Skeletal muscle tissue (tissue), 4 donors: ENCODE data around the gene ZKSCAN8. TPM values are rescaled to one million over a fixed set of nuclear protein-coding genes. Genes with fewer than 3 reads are reported as not detected.

ENCODE experiments used
- H3K27ac ChIP-seq: one replicate; pipeline ENCODE4 v1.7.0; 2013; ENCODE audit warnings: mild to moderate bottlenecking, low read depth, low read length, inconsistent platforms
- H3K27me3 ChIP-seq, 3 donors: one replicate each; pipeline ENCODE4 v1.7.0; 2013; ENCODE audit warnings: low read length in 3 of 3; ENCODE audit not compliant: control insufficient read depth in 3 of 3, insufficient read depth in 3 of 3
- H3K36me3 ChIP-seq, 3 donors: one replicate each; pipeline ENCODE4 v1.7.0; 2013; ENCODE audit warnings: low read length in 3 of 3; ENCODE audit not compliant: control insufficient read depth in 3 of 3, insufficient read depth in 3 of 3
- H3K4me1 ChIP-seq, 3 donors: one replicate each; pipeline ENCODE4 v1.7.0; 2013; ENCODE audit warnings: low read length in 3 of 3, mild to moderate bottlenecking in 3 of 3; ENCODE audit not compliant: control insufficient read depth in 3 of 3, insufficient read depth in 3 of 3
- H3K4me3 ChIP-seq, 3 donors: one replicate each; pipeline ENCODE4 v1.7.0; 2013; ENCODE audit warnings: low read length in 3 of 3
- H3K9ac ChIP-seq, 3 donors: one replicate each; pipeline ENCODE4 v1.7.0; 2013; ENCODE audit warnings: low read length in 3 of 3, mild to moderate bottlenecking in 3 of 3, moderate library complexity in 2 of 3, low read depth in 1 of 3
- H3K9me3 ChIP-seq, 3 donors: one replicate each; pipeline ENCODE4 v1.7.0; 2013; ENCODE audit warnings: low read length in 3 of 3; ENCODE audit not compliant: control insufficient read depth in 3 of 3
- total RNA-seq: library from RNA; depleted of rRNA; stranded (reverse); fragments of >200 nt; gene quantifications from one replicate; pipeline ENCODE4 v1.2.3, GENCODE V29; 2014
- donor health status: Osteomylitis.

ZKSCAN8 gene
- total RNA-seq, 1 donor from 2014 or later: 16.2 TPM

- Histone ChIP-seq H3K9ac (no peak overlapping the region), H3K4me3 (no peak overlapping the region), H3K36me3 (no peaks in the 10 kb centered on the region), H3K9me3 (peaks cover 2 to 6% (median 5%) of the 10 kb centered on the region in 3 donors), H3K27ac (no peak overlapping the region), H3K27me3 (no peaks in the 10 kb centered on the region), H3K4me1 (no peaks in the 10 kb centered on the region)
These were observed 40.6 kb downstream of the ZKSCAN8 start for GRCh38 chr6:28182255-28182654.

DNA sequence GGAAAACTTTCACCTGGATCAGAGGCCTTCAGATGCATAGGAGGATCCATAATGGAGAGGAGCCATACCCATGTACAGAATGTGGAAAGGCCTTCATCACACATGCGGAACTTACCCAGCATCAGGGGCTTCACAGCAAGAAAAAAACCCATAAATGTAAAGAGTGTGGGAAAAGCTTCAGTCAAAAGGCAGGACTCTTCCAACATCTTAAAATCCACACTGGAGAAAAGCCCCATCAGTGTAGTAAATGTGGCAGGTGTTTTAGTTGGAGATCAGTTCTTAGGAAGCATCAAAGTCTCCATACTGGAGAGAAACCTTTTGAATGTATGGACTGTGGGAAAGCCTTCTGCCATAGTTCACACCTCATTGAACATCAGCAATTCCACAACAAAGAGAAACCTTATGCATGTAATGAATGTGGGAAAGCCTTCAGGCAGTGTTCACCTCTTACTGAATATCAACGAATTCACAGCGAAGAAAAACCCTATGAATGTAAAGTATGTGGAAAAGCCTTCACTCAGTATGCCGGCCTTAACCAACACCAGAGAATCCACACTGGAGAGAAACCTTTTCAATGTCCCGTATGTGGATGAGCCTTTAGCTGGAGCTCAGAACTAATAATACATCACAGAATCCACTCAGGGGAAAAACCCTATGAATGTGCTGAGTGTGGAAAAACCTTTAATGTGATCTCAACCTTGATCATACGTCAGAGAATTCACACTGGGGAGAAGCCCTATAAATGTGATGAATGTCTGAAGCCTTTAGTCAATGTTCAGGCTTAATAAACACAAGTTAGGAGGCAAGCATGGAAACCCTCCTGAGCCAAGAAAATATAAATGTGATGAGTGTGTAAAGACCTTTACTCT lies 46.7 kb downstream of the ZKSCAN8 start:
- no peak overlapping the region for H3K9ac ChIP-seq
- no peaks in the 10 kb centered on the region for H3K27me3 ChIP-seq
- peaks cover 8 to 33% (median 14%) of the 10 kb centered on the region in 3 donors for H3K9me3 ChIP-seq
- peak overlapping the region in 1 of 3 donors; percentile 14 for H3K4me3 ChIP-seq
- no peak overlapping the region for H3K27ac ChIP-seq
- H3K4me1 ChIP-seq: no peaks in the 10 kb centered on the region
- no peaks in the 10 kb centered on the region for H3K36me3 ChIP-seq

DNA sequence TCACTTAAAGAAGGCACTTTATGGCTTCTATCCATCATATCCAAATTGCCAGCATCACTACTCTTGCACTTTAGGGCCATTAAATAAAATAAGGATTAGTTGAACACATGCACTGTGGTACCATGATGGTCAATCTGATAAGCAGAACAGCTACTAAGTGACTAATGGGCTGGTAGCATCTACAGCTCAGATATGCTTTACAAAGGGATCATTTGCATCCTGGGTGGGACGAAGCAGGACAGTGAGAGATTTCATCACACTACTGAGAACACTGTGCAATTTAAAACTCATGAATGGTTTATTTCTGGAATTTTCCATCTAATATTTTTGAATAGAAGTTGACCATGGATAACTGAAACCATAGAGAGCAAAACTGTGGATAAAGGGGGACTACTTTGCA lies 58.3 kb downstream of the ZKSCAN8 start:
- Histone ChIP-seq H3K27me3 (peaks cover 3 to 9% (median 6%) of the 10 kb centered on the region in 3 donors), H3K4me3 (no peak overlapping the region), H3K4me1 (no peaks in the 10 kb centered on the region), H3K36me3 (no peaks in the 10 kb centered on the region), H3K9ac (no peak overlapping the region), H3K9me3 (peaks cover 0 to 9% (median 2%) of the 10 kb centered on the region in 3 donors), H3K27ac (no peak overlapping the region)

GRCh38 chr6:28203201-28203600 lies 61.5 kb downstream of the ZKSCAN8 start:
- Histone ChIP-seq H3K9ac (no peak overlapping the region), H3K4me1 (peaks cover 10 to 11% (median 11%) of the 10 kb centered on the region in 3 donors), H3K27me3 (peaks cover 19 to 30% (median 28%) of the 10 kb centered on the region in 3 donors)

GRCh38 chr6:28205879-28206278 lies 64.2 kb downstream of the ZKSCAN8 start:
- Histone ChIP-seq H3K27ac (no peak overlapping the region), H3K9ac (no peak overlapping the region), H3K4me3 (no peak overlapping the region), H3K36me3 (no peaks in the 10 kb centered on the region), H3K27me3 (peaks cover 36 to 48% (median 47%) of the 10 kb centered on the region in 3 donors), H3K9me3 (peaks cover 0 to 5% (median 2%) of the 10 kb centered on the region in 3 donors), H3K4me1 (peaks cover 14 to 18% (median 16%) of the 10 kb centered on the region in 3 donors)

More at GRCh38 chr6:28203201-28203600, 61.5 kb downstream of the ZKSCAN8 start:
- Histone ChIP-seq H3K9me3 (peaks cover 0 to 3% (median 2%) of the 10 kb centered on the region in 3 donors), H3K4me3 (no peak overlapping the region), H3K36me3 (no peaks in the 10 kb centered on the region), H3K27ac (no peak overlapping the region)

DNA sequence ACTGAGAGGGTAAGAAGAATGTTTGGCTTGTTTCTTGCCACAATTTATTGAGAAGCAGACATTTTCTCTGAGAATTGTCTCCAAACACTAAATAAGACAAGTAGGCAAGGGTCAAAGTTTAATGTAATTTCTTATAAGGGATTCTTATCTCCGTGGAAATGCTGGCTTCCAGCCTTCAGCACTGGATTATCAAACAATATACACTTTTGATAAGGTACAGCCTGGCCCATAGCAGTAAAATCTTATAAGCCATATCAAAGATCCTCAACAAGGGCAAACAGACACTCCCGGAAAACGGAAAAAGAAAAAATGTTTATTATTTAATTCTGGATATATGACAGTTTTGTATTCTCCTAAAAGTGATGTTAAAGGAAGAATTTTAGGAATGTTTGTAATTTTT lies 64.8 kb downstream of the ZKSCAN8 start:
- Histone ChIP-seq H3K27ac (no peak overlapping the region), H3K9ac (no peak overlapping the region), H3K4me1 (peaks cover 14 to 18% (median 16%) of the 10 kb centered on the region in 3 donors), H3K4me3 (no peak overlapping the region), H3K9me3 (peaks cover 0 to 5% (median 2%) of the 10 kb centered on the region in 3 donors), H3K27me3 (peaks cover 36 to 51% (median 48%) of the 10 kb centered on the region in 3 donors), H3K36me3 (no peaks in the 10 kb centered on the region)

GRCh38 chr6:28206928-28207509 lies 65.3 kb downstream of the ZKSCAN8 start:
- Histone ChIP-seq H3K9ac (no peak overlapping the region), H3K4me3 (peak overlapping the region; percentile 47 to 70 (median 67))

GRCh38 chr6:28207510-28208110 lies 65.9 kb downstream of the ZKSCAN8 start:
- Histone ChIP-seq H3K9ac (peak overlapping the region in 1 of 3 donors; percentile 63), H3K4me1 (peaks cover 16 to 25% (median 21%) of the 10 kb centered on the region in 3 donors), H3K27ac (no peak overlapping the region), H3K9me3 (peaks cover 0 to 5% (median 2%) of the 10 kb centered on the region in 3 donors), H3K4me3 (peak overlapping the region; percentile 47 to 70 (median 67)), H3K36me3 (no peaks in the 10 kb centered on the region), H3K27me3 (peaks cover 45 to 57% (median 50%) of the 10 kb centered on the region in 3 donors)

More at GRCh38 chr6:28206928-28207509, 65.3 kb downstream of the ZKSCAN8 start:
- H3K27ac ChIP-seq: no peak overlapping the region
- peaks cover 40 to 54% (median 50%) of the 10 kb centered on the region in 3 donors for H3K27me3 ChIP-seq
- H3K4me1 ChIP-seq: peaks cover 15 to 19% (median 16%) of the 10 kb centered on the region in 3 donors
- no peaks in the 10 kb centered on the region for H3K36me3 ChIP-seq
- peaks cover 0 to 5% (median 2%) of the 10 kb centered on the region in 3 donors for H3K9me3 ChIP-seq

DNA sequence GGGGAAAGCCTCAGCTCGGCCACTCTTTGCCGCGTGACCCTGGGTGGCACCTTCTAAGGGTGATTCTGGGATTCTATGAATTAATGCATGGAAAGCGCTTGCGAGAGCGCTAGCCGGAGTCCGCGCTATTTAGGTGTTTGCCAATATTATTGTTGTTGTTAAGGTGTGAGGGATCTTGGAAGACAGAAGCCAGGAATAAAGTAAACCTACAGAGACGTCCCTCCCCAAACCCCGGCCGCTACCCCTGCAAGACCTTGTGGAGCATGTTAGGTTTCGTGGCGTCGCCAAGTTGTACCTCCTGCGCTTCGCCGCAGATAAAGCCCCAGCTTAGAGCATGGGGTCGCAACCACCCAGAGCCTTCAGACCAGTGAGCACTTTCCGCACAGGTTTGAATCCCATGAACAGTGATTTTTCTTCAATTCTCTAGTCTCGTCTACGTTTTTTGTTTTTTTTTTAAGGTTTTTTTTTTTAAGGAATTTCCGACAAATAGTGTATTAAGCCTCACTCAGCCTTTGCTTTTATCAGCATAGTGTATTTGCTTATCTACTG lies 66.5 kb downstream of the ZKSCAN8 start:
- Histone ChIP-seq H3K9ac (peak overlapping the region in 1 of 3 donors; percentile 63), H3K4me1 (peaks cover 18 to 31% (median 24%) of the 10 kb centered on the region in 3 donors), H3K27me3 (peaks cover 45 to 60% (median 53%) of the 10 kb centered on the region in 3 donors), H3K9me3 (peaks cover 0 to 5% (median 2%) of the 10 kb centered on the region in 3 donors), H3K27ac (no peak overlapping the region), H3K36me3 (no peaks in the 10 kb centered on the region), H3K4me3 (peak overlapping the region; percentile 47 to 70 (median 67))
